ENCODE results near the gene RAB31.

Gene RAB31

GRCh38 chr18:9862686-9863085 lies 154.6 kb downstream of the RAB31 start:
- ATAC-seq, result no peak
- no peak overlapping the region for H3K27ac Mint-ChIP-seq

GRCh38 chr18:9863282-9863681 lies 155.2 kb downstream of the RAB31 start:
- DNase-seq (no peak), ATAC-seq (no peak)
- peaks cover 13 to 25% of the 10 kb centered on the region in 2 donors for H3K9me3 Mint-ChIP-seq
- peaks cover 17% of the 10 kb centered on the region for H3K4me1 Mint-ChIP-seq
- no peak overlapping the region for H3K27ac Mint-ChIP-seq
- H3K4me3 Mint-ChIP-seq, result no peak overlapping the region
- H3K27me3 Mint-ChIP-seq, result peaks cover 7% of the 10 kb centered on the region

More at GRCh38 chr18:9862686-9863085, 154.6 kb downstream of the RAB31 start:
- Mint-ChIP-seq H3K27me3 (peaks cover 8% of the 10 kb centered on the region), H3K4me1 (peaks cover 17% of the 10 kb centered on the region), H3K4me3 (no peak overlapping the region), H3K9me3 (peaks cover 13 to 25% of the 10 kb centered on the region in 2 donors)
- no peak for DNase-seq

- ATAC-seq (no peak), DNase-seq (no peak)
- Mint-ChIP-seq H3K4me1 (peaks cover 30% of the 10 kb centered on the region), H3K27me3 (peaks cover 11% of the 10 kb centered on the region), H3K27ac (no peak overlapping the region), H3K4me3 (no peak overlapping the region), H3K9me3 (peaks cover 13 to 25% of the 10 kb centered on the region in 2 donors)
Observed at GRCh38 chr18:9865764-9866490, 157.8 kb downstream of the RAB31 start.

GRCh38 chr18:9866627-9867026 lies 158.5 kb downstream of the RAB31 start:
- Mint-ChIP-seq H3K4me3 (no peak overlapping the region), H3K27ac (peak overlapping the region in 1 of 2 donors; percentile 14), H3K4me1 (peaks cover 24% of the 10 kb centered on the region), H3K9me3 (peaks cover 13 to 25% of the 10 kb centered on the region in 2 donors), H3K27me3 (peaks cover 18% of the 10 kb centered on the region)
- DNase-seq (no peak), ATAC-seq (no peak)

GRCh38 chr18:9867071-9867594 lies 159.0 kb downstream of the RAB31 start:
- H3K9me3 Mint-ChIP-seq, result peaks cover 13 to 25% of the 10 kb centered on the region in 2 donors
- H3K27ac Mint-ChIP-seq, result peak overlapping the region in 1 of 2 donors; percentile 14
- H3K27me3 Mint-ChIP-seq, result peaks cover 19% of the 10 kb centered on the region
- DNase-seq (no peak), ATAC-seq (no peak)
- H3K4me3 Mint-ChIP-seq, result no peak overlapping the region
- peaks cover 22% of the 10 kb centered on the region for H3K4me1 Mint-ChIP-seq

- Mint-ChIP-seq H3K4me1 (peaks cover 13% of the 10 kb centered on the region), H3K4me3 (no peak overlapping the region), H3K27ac (no peak overlapping the region), H3K27me3 (peaks cover 19% of the 10 kb centered on the region), H3K9me3 (peaks cover 13 to 25% of the 10 kb centered on the region in 2 donors)
- DNase-seq, result no peak
- no peak for ATAC-seq
Observed at GRCh38 chr18:9868857-9869714, 161.0 kb downstream of the RAB31 start.

- peak overlapping the region in 1 of 2 donors; percentile 2 for H3K27ac Mint-ChIP-seq
- DNase-seq, result no peak
- ATAC-seq, result no peak
Observed at GRCh38 chr18:9869715-9870430, 161.8 kb downstream of the RAB31 start.

GRCh38 chr18:9870431-9871008 lies 162.4 kb downstream of the RAB31 start:
- H3K4me1 Mint-ChIP-seq, result peaks cover 13% of the 10 kb centered on the region
- ATAC-seq, result no peak
- no peak for DNase-seq
- no peak overlapping the region for H3K4me3 Mint-ChIP-seq
- peak overlapping the region in 1 of 2 donors; percentile 2 for H3K27ac Mint-ChIP-seq
- H3K9me3 Mint-ChIP-seq, result peaks cover 9 to 18% of the 10 kb centered on the region in 2 donors
- peaks cover 19% of the 10 kb centered on the region for H3K27me3 Mint-ChIP-seq

More at GRCh38 chr18:9869715-9870430, 161.8 kb downstream of the RAB31 start:
- Mint-ChIP-seq H3K4me3 (no peak overlapping the region), H3K9me3 (peaks cover 13 to 24% of the 10 kb centered on the region in 2 donors), H3K27me3 (peaks cover 19% of the 10 kb centered on the region), H3K4me1 (peaks cover 13% of the 10 kb centered on the region)

- H3K9me3 Mint-ChIP-seq, result peaks cover under 1 to 10% of the 10 kb centered on the region in 2 donors
- H3K4me3 Mint-ChIP-seq, result no peak overlapping the region
- peaks cover 13% of the 10 kb centered on the region for H3K4me1 Mint-ChIP-seq
- ATAC-seq, result no peak
- DNase-seq, result no peak
- H3K27ac Mint-ChIP-seq, result no peak overlapping the region
- peaks cover 19% of the 10 kb centered on the region for H3K27me3 Mint-ChIP-seq
Observed at GRCh38 chr18:9871244-9871746, 163.2 kb downstream of the RAB31 start.

- ATAC-seq (no peak), DNase-seq (no peak)
- peaks cover 19% of the 10 kb centered on the region for H3K27me3 Mint-ChIP-seq
- H3K4me1 Mint-ChIP-seq, result peaks cover 25% of the 10 kb centered on the region
- no peaks in the 10 kb centered on the region for H3K9me3 Mint-ChIP-seq
- no peak overlapping the region for H3K4me3 Mint-ChIP-seq
- H3K27ac Mint-ChIP-seq, result peak overlapping the region in 1 of 2 donors; percentile 65
Observed at GRCh38 chr18:9872823-9873222, 164.7 kb downstream of the RAB31 start.

GRCh38 chr18:9874728-9875127 lies 166.6 kb downstream of the RAB31 start:
- Mint-ChIP-seq H3K4me3 (no peak overlapping the region), H3K9me3 (no peaks in the 10 kb centered on the region), H3K4me1 (peaks cover 23% of the 10 kb centered on the region), H3K27me3 (peaks cover 19% of the 10 kb centered on the region), H3K27ac (no peak overlapping the region)
- DNase-seq (no peak), ATAC-seq (no peak)

GRCh38 chr18:9876212-9876866 lies 168.2 kb downstream of the RAB31 start:
- Mint-ChIP-seq H3K4me3 (no peak overlapping the region), H3K27me3 (peaks cover 3% of the 10 kb centered on the region), H3K4me1 (peaks cover 12% of the 10 kb centered on the region), H3K27ac (no peak overlapping the region), H3K9me3 (no peaks in the 10 kb centered on the region)
- DNase-seq (no peak), ATAC-seq (no peak)

GRCh38 chr18:9876867-9877654 lies 169.0 kb downstream of the RAB31 start:
- Mint-ChIP-seq H3K9me3 (no peaks in the 10 kb centered on the region), H3K27me3 (no peaks in the 10 kb centered on the region), H3K4me3 (no peak overlapping the region), H3K27ac (peak overlapping the region in 1 of 2 donors; percentile 59), H3K4me1 (peaks cover 12% of the 10 kb centered on the region)
- DNase-seq (no peak), ATAC-seq (peak; percentile 53)

GRCh38 chr18:9877655-9878014 lies 169.5 kb downstream of the RAB31 start:
- peaks cover 12% of the 10 kb centered on the region for H3K4me1 Mint-ChIP-seq
- no peak overlapping the region for H3K4me3 Mint-ChIP-seq
- H3K9me3 Mint-ChIP-seq, result no peaks in the 10 kb centered on the region
- DNase-seq (no peak), ATAC-seq (no peak)
- H3K27me3 Mint-ChIP-seq, result no peaks in the 10 kb centered on the region
- H3K27ac Mint-ChIP-seq, result peak overlapping the region in 1 of 2 donors; percentile 59

All from stimulated activated naive CD8-positive, alpha-beta T cell treated with anti-CD3 and anti-CD28 coated beads, Interleukin-15, amount 100 ng/mL, for 72 hours (primary cell).